ENCODE measurements around the gene LDLR. TPM values are rescaled to one million over a fixed set of nuclear protein-coding genes. Genes with fewer than 3 reads are reported as not detected.
"Not testable (repeated sequence)": the region's sequence is repeated elsewhere in the genome, so short reads cannot be mapped to it uniquely, and the experiment has no call there.

The LDLR gene
- total RNA-seq, 1 donor from 2014 or later: 123 TPM

DNA sequence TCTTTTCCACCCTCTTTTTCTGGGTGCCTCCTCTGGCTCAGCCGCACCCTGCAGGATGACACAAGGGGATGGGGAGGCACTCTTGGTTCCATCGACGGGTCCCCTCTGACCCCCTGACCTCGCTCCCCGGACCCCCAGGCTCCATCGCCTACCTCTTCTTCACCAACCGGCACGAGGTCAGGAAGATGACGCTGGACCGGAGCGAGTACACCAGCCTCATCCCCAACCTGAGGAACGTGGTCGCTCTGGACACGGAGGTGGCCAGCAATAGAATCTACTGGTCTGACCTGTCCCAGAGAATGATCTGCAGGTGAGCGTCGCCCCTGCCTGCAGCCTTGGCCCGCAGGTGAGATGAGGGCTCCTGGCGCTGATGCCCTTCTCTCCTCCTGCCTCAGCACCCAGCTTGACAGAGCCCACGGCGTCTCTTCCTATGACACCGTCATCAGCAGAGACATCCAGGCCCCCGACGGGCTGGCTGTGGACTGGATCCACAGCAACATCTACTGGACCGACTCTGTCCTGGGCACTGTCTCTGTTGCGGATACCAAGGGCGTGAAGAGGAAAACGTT, 24.0 kb downstream of the LDLR start:
- DNase-seq (ENCODE audit: low read depth): no peak
- H3K4me3 ChIP-seq (ENCODE audit: low read depth, low read length): no peak overlapping the region
- TF ChIP-seq, protein P1, sequence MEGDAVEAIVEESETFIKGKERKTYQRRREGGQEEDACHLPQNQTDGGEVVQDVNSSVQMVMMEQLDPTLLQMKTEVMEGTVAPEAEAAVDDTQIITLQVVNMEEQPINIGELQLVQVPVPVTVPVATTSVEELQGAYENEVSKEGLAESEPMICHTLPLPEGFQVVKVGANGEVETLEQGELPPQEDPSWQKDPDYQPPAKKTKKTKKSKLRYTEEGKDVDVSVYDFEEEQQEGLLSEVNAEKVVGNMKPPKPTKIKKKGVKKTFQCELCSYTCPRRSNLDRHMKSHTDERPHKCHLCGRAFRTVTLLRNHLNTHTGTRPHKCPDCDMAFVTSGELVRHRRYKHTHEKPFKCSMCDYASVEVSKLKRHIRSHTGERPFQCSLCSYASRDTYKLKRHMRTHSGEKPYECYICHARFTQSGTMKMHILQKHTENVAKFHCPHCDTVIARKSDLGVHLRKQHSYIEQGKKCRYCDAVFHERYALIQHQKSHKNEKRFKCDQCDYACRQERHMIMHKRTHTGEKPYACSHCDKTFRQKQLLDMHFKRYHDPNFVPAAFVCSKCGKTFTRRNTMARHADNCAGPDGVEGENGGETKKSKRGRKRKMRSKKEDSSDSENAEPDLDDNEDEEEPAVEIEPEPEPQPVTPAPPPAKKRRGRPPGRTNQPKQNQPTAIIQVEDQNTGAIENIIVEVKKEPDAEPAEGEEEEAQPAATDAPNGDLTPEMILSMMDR (conservative IDR thresholded peaks at IDR 0.05; ENCODE audit: low read depth, low read length): no peak

DNA sequence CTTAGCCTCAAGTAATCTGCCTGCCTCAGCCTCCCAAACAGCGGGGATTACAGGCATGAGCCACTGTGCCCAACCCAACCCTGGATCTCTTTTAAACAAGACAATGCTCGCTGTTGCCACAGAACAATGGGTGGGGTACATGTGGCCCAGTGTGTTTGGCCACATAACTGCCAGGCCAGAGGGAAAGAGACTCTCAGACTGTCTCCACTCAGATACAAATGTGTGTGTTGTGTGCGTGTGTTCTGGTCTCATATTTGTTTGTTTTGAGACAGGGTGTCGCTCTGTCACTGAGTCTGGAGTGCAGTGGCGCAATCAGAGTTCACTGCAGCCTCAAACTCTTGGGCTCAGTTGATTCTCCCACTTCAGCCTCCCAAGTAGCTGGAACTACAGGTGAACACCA, 25.8 kb downstream of the LDLR start:
- no peak overlapping the region for H3K4me3 ChIP-seq (ENCODE audit: low read depth, low read length)
- TF ChIP-seq, protein P1 (conservative IDR thresholded peaks at IDR 0.05; ENCODE audit: low read depth, low read length): no peak
- DNase-seq (ENCODE audit: low read depth): no peak

DNA sequence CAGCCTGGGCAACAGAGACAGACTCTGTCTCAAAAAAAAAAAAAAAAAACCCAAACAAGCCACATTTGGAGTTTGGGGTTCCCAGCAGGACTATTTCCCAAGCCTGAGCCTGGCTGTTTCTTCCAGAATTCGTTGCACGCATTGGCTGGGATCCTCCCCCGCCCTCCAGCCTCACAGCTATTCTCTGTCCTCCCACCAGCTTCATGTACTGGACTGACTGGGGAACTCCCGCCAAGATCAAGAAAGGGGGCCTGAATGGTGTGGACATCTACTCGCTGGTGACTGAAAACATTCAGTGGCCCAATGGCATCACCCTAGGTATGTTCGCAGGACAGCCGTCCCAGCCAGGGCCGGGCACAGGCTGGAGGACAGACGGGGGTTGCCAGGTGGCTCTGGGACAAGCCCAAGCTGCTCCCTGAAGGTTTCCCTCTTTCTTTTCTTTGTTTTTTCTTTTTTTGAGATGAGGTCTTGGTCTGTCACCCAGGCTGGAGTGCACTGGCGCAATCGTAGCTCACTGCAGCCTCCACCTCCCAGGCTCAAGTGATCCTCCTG, 26.7 kb downstream of the LDLR start:
- H3K4me3 ChIP-seq (ENCODE audit: low read depth, low read length): no peak overlapping the region
- TF ChIP-seq, protein P1 (conservative IDR thresholded peaks at IDR 0.05; ENCODE audit: low read depth, low read length): no peak
- DNase-seq (ENCODE audit: low read depth): no peak

DNA sequence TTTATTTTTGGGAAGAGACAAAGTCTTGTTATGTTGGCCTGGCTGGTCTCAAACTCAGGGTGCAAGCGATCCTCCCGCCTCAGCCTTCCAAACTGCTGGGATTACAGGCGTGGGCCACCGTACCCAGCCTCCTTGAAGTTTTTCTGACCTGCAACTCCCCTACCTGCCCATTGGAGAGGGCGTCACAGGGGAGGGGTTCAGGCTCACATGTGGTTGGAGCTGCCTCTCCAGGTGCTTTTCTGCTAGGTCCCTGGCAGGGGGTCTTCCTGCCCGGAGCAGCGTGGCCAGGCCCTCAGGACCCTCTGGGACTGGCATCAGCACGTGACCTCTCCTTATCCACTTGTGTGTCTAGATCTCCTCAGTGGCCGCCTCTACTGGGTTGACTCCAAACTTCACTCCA, 27.2 kb downstream of the LDLR start:
- TF ChIP-seq, protein P1 (conservative IDR thresholded peaks at IDR 0.05; ENCODE audit: low read depth, low read length): no peak

DNA sequence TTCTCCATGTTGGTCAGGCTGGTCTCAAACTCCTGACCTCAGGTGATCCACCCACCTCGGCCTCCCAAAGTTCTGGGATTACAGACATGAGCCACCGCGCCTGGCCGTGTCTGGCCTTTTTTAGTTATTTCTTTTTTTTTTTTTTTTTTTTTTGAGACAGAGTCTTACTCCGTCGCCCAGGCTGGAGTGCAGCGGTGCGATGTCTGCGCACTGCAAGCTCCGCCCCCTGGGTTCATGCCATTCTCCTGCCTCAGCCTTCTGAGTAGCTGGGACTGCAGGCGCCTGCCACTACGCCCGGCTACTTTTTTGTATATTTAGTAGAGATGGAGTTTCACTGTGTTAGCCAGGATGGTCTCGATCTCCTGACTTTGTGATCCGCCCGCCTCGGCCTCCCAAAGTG, 32.7 kb downstream of the LDLR start:
- H3K4me3 ChIP-seq (ENCODE audit: low read depth, low read length); DNase-seq (ENCODE audit: low read depth): not testable (repeated sequence)

More for the DNA sequence above, 27.2 kb downstream of the LDLR start:
- no peak overlapping the region for H3K4me3 ChIP-seq (ENCODE audit: low read depth, low read length)
- no peak for DNase-seq (ENCODE audit: low read depth)

DNA sequence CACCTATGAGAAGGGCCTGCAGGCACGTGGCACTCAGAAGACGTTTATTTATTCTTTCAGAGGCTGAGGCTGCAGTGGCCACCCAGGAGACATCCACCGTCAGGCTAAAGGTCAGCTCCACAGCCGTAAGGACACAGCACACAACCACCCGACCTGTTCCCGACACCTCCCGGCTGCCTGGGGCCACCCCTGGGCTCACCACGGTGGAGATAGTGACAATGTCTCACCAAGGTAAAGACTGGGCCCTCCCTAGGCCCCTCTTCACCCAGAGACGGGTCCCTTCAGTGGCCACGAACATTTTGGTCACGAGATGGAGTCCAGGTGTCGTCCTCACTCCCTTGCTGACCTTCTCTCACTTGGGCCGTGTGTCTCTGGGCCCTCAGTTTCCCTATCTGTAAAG, 33.9 kb downstream of the LDLR start:
- TF ChIP-seq, protein P1 (conservative IDR thresholded peaks at IDR 0.05; ENCODE audit: low read depth, low read length): no peak
- H3K4me3 ChIP-seq (ENCODE audit: low read depth, low read length): no peak overlapping the region
- DNase-seq (ENCODE audit: low read depth): no peak

DNA sequence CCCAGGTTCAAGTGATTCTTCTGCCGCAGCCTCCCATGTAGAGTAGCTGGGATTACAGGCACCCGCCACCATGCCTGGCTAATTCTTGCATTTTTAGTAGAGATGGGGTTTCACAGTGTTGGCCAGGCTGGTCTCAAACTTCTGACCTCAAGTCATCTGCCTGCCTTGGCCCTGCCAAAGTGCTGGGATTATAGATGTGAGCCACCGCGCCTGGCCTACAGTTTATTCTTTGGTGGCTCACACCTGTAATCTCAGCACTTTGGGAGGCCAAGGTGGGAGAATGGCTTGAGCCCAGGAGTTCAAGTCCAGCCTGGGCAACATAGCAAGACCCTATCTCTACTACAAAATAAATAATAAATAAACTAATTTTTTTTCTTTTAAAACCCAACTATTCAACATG, 34.9 kb downstream of the LDLR start:
- DNase-seq (ENCODE audit: low read depth); H3K4me3 ChIP-seq (ENCODE audit: low read depth, low read length): not testable (repeated sequence)

DNA sequence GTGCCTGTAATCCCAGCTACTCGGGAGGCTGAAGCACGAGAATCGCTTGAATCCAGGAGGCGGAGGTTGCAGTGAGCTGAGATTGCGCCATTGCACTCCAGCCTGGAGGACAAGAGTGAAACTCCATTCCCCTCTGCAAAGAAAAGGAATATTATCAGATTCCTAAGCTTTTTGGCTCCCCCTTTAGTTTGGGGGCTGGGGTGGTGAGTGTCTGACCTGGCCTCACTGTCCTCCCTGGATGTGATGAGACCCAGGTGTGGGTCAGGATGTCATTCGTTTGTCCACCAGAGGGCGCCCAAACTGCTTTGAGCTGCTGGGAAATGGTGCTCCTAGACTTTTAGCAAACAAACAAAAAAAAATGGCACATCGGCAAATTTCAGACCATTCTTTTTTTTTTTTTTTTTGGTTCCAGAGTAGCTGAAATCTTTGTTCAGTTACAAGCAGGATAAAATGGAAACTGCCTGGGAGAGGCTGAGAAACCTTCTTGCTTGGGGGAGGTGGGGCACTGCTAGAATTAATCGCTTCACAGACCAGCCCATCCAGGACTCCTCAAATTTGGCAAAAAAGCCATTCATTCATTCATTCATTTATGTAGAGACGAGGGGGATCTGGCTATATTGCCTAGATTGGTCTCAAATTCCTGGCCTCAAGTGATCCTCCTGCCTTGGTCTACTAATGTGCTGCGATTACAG, 36.9 kb downstream of the LDLR start:
- DNase-seq (ENCODE audit: low read depth): no peak
- TF ChIP-seq, protein P1 (conservative IDR thresholded peaks at IDR 0.05; ENCODE audit: low read depth, low read length): peak; percentile 80
- H3K4me3 ChIP-seq (ENCODE audit: low read depth, low read length): no peak overlapping the region

Data from epithelial cell of proximal tubule (primary cell).